MCF 10A (cell line): ENCODE data around the gene ABHD10. TPM values are rescaled to one million over a fixed set of nuclear protein-coding genes. Genes with fewer than 3 reads are reported as not detected.

Experiments
- BruUV-seq: library from RNA; stranded (reverse); fragments of 400-500 nt; replicated peaks from 2 replicates; lab custom pipeline; 2021; lab: Mats Ljungman, UMichigan
- CTCF ChIA-PET: fragments of 300-600 bp; sonication (Branson Sonifier 250); formaldehyde crosslinking; extraction: SDS; loops from one replicate; lab custom pipeline; 2021; ENCODE audit warnings: antibody characterized with exemption, inconsistent platforms; lab: Yijun Ruan, JAX
- POLR2A ChIA-PET: fragments of 300-600, 350-650 bp; sonication (Branson Sonifier 250); formaldehyde crosslinking; extraction: SDS; loops from one replicate; lab custom pipeline; 2020; ENCODE audit warnings: antibody characterized with exemption, inconsistent platforms; lab: Yijun Ruan, JAX
- DNase-seq: peaks from one replicate; pipeline ENCODE4 v3.0.0-alpha.2; 2018; ENCODE audit not compliant: unreplicated experiment
- H3K27ac Mint-ChIP-seq: one replicate; pipeline ENCODE4 v1.8.0; 2022; ENCODE audit warnings: mild to moderate bottlenecking, low read depth, mixed read lengths; ENCODE audit not compliant: unreplicated experiment
- H3K27me3 Mint-ChIP-seq: one replicate; pipeline ENCODE4 v1.8.0; 2022; ENCODE audit warnings: mixed read lengths; ENCODE audit not compliant: insufficient read depth, unreplicated experiment
- H3K36me3 Mint-ChIP-seq: one replicate; pipeline ENCODE4 v1.8.0; 2022; ENCODE audit warnings: mild to moderate bottlenecking, moderate library complexity, mixed read lengths; ENCODE audit not compliant: insufficient read depth, unreplicated experiment
- H3K4me1 Mint-ChIP-seq: one replicate; pipeline ENCODE4 v1.8.0; 2022; ENCODE audit warnings: mixed read lengths; ENCODE audit not compliant: insufficient read depth, unreplicated experiment
- H3K4me3 Mint-ChIP-seq: one replicate; pipeline ENCODE4 v1.8.0; 2022; ENCODE audit warnings: mild to moderate bottlenecking, moderate library complexity, mixed read lengths; ENCODE audit not compliant: unreplicated experiment
- H3K9me3 Mint-ChIP-seq: one replicate; pipeline ENCODE4 v1.8.0; 2022; ENCODE audit warnings: mixed read lengths; ENCODE audit not compliant: unreplicated experiment
- intact Hi-C: fragments of 100-400 bp; cut with micrococcal nuclease; formaldehyde crosslinking; loops from 2 replicates; pipeline ENCODE4 v1.14.1; 2022
- total RNA-seq: library from RNA; stranded (reverse); gene quantifications from 2 replicates; pipeline ENCODE4 v1.2.3, GENCODE V29; 2022
- TF ChIP-seq, protein P1 (sequence below): fragments of 200-600 bp; IDR thresholded peaks from one replicate; pipeline ENCODE4 v1.8.0; 2022; ENCODE audit warnings: antibody characterized with exemption, mild to moderate bottlenecking; ENCODE audit not compliant: unreplicated experiment

Gene ABHD10
- total RNA-seq, 1 experiment from 2014 or later = 34.1 TPM

DNA sequence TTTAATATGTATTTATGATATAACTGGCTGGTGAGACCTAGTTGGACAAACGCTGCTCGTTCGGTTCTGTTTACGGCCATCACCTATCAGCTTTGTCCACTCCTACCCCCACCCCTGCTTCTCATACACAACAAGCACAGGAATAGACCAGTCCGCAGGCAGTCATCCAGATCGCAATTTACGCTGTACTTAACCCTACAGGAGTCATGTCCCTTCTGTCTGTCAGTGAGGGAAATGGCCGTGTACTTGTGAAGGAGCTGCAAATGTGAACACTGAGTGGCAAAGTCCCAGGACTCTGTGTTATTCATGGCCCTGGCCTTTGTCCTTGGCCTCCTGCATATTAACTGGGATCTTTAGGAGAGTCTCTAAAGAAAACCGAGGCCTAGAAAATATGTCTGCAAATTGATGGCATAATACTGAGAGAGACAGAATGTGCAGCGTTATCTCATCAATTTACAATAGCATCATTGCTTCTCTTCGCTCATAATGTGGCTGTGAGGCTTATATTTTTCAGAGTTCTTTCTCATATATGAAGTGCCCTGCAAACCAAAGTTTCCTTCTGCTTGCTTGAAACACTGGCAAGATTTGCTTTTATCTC is 7.2 kb upstream of the ABHD10 start:
- DNase-seq = no peak
- Mint-ChIP-seq H3K27ac (no peak overlapping the region), H3K4me3 (no peak overlapping the region), H3K27me3 (no peaks in the 10 kb centered on the region), H3K4me1 (peaks cover 11% of the 10 kb centered on the region), H3K36me3 (peaks cover 99% of the 10 kb centered on the region), H3K9me3 (no peaks in the 10 kb centered on the region)
- intact Hi-C loops = no loop called here
- TF ChIP-seq, protein P1, sequence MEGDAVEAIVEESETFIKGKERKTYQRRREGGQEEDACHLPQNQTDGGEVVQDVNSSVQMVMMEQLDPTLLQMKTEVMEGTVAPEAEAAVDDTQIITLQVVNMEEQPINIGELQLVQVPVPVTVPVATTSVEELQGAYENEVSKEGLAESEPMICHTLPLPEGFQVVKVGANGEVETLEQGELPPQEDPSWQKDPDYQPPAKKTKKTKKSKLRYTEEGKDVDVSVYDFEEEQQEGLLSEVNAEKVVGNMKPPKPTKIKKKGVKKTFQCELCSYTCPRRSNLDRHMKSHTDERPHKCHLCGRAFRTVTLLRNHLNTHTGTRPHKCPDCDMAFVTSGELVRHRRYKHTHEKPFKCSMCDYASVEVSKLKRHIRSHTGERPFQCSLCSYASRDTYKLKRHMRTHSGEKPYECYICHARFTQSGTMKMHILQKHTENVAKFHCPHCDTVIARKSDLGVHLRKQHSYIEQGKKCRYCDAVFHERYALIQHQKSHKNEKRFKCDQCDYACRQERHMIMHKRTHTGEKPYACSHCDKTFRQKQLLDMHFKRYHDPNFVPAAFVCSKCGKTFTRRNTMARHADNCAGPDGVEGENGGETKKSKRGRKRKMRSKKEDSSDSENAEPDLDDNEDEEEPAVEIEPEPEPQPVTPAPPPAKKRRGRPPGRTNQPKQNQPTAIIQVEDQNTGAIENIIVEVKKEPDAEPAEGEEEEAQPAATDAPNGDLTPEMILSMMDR = no peak
- CTCF ChIA-PET = interaction anchor here (0.6 to 14.3 kb wide), 9 partner anchors 18 to 394 kb away, joined by 3 to 278 read pairs (median 3); no protein-coding TSS in a partner anchor
- no TSS peak for BruUV-seq
- POLR2A ChIA-PET = interaction anchor here (1.6 kb wide), 1 partner anchor 111 kb away, joined by 3 read pairs; no protein-coding TSS in a partner anchor

DNA sequence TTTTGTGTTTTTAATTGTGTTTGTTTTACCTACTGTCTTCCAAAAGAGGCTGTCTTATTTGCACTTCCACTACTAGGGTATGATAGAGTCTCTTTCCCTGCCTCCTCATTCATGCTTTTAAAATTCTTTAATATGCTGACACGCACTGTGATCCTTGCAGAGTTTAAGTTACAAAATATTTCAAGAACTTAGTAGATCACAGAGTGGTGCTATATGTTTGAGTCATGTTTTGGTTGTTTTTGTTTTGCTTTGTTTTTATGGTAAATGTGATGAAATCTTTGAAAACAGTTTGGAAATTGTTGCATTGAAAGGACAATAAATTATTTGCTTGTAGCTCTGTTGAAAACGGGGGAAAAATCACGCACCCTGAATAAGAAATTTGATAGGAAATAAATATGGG is 5.9 kb upstream of the ABHD10 start:
- POLR2A ChIA-PET = no interaction called here
- no peaks in the 10 kb centered on the region for H3K9me3 Mint-ChIP-seq
- no TSS peak for BruUV-seq
- CTCF ChIA-PET = interaction anchor here (0.8 to 14.3 kb wide), 2 partner anchors 108 to 255 kb away, joined by 3 to 278 read pairs; no protein-coding TSS in a partner anchor
- no peaks in the 10 kb centered on the region for H3K27me3 Mint-ChIP-seq
- TF ChIP-seq, protein P1 = no peak
- no peak overlapping the region for H3K27ac Mint-ChIP-seq
- intact Hi-C loops = no loop called here
- peaks cover under 1% of the 10 kb centered on the region for H3K4me1 Mint-ChIP-seq
- H3K36me3 Mint-ChIP-seq = peaks cover 91% of the 10 kb centered on the region
- H3K4me3 Mint-ChIP-seq = no peak overlapping the region
- no peak for DNase-seq

DNA sequence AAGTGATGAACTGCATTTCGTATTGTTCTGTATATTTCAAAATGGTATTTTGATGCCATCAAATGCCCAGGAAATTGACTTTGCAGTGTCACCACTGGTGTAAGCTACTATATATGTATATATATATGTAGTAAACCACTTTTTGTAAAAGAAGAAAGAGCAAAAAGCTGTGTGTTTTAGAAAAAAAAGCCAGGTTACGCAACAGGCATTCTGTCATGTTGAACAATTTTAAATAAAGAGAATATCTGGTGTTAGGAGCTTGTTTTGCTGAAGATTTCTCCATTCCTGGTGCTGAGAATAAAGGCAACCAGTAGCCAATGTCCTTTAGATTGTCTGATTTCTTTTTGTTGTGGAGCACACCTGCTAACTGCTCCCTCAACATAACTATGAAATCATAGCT is 3.7 kb upstream of the ABHD10 start:
- BruUV-seq = no TSS peak
- Mint-ChIP-seq H3K4me3 (no peak overlapping the region), H3K27me3 (no peaks in the 10 kb centered on the region), H3K9me3 (no peaks in the 10 kb centered on the region), H3K36me3 (peaks cover 76% of the 10 kb centered on the region), H3K27ac (no peak overlapping the region), H3K4me1 (no peaks in the 10 kb centered on the region)
- ChIA-PET POLR2A (interaction anchor here (0.6 to 1.4 kb wide), 3 partner anchors 13 to 31 kb away, joined by 3 to 4 read pairs (median 3); no protein-coding TSS in a partner anchor), CTCF (interaction anchor here (0.6 to 14.3 kb wide), 8 partner anchors 9 to 562 kb away, joined by 3 to 278 read pairs (median 4); no protein-coding TSS in a partner anchor)
- DNase-seq = no peak
- intact Hi-C loops = no loop called here
- TF ChIP-seq, protein P1 = no peak

DNA sequence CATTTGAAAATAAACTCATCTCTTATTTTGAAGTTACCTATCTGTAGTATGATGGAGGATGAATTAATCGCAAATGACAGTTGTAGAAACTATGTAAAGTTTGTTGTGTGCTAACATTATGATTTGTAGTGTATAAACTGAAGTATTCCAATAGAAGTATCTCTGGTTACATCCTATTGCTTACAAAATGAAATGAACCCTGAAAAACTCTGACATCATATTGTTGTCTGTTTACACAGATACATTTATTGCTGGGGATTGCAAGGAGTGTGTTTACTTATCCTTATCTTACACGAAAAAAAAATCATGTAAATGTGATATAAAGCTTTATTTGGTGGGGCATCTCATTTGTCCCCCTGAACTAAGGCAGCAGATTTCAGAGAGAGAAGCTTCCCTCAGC is 2.6 kb upstream of the ABHD10 start:
- Mint-ChIP-seq H3K9me3 (no peaks in the 10 kb centered on the region), H3K4me3 (no peak overlapping the region), H3K27me3 (no peaks in the 10 kb centered on the region), H3K36me3 (peaks cover 65% of the 10 kb centered on the region), H3K4me1 (no peaks in the 10 kb centered on the region), H3K27ac (no peak overlapping the region)
- intact Hi-C loops = no loop called here
- ChIA-PET POLR2A (interaction anchor here (0.8 to 1.5 kb wide), 2 partner anchors 102 to 111 kb away, joined by 3 to 6 read pairs; no protein-coding TSS in a partner anchor), CTCF (interaction anchor here (1.2 to 2.6 kb wide), 4 partner anchors 37 to 260 kb away, joined by 3 to 11 read pairs (median 5); no protein-coding TSS in a partner anchor)
- no peak for DNase-seq
- TF ChIP-seq, protein P1 = no peak
- BruUV-seq = no TSS peak
